ENCODE measurements around the gene HSD17B3.
"Not testable (repeated sequence)": the region's sequence is repeated elsewhere in the genome, so short reads cannot be mapped to it uniquely, and the experiment has no call there.

Gene HSD17B3

GRCh38 chr9:96189581-96189980, 112.4 kb downstream of the HSD17B3 start:
- DNase-seq: not testable (repeated sequence)

- no peak for DNase-seq
Measured at GRCh38 chr9:96188571-96188970, 113.4 kb downstream of the HSD17B3 start.

GRCh38 chr9:96187151-96187555, 114.8 kb downstream of the HSD17B3 start:
- DNase-seq: no peak

- DNase-seq: no peak
Measured at GRCh38 chr9:96186591-96187011, 115.4 kb downstream of the HSD17B3 start.

- no peak for DNase-seq
Measured at GRCh38 chr9:96185518-96186156, 116.3 kb downstream of the HSD17B3 start.

Data from stimulated activated naive CD4-positive, alpha-beta T cell (primary cell).